Measurements from ENCODE around the gene ANXA6.

ANXA6 gene

DNA sequence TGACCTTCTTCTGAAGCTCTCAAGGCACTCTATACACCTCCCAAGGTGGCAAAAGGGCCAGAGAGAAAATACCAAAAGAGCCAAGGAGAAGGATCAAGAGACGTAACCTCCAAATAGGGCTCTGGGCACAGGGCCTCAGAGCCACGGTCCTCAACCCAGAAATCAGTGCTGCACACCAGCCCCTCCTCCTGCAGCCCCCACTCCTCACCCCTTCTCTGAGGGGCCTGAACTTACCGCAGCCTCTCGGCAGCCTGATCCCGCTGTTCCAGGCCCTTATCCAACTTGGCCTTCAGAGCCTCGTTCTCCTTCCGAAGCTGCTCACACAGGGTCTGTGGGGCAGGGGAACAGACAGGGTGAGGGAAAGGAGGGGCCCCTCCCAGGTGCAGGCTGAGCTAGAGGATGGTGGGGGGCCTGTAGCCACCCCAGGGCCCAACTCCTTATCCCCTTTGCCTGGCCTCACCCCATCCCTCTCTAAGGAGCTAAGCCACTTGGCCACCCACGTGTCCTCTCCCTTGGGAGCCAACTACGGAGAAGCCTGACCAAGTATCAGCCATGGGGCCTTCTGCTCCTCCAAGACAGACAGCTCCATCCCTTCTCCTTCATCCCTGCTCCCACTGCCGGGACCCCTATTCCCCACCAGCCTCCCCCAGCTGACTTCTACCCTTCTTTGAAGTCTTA is 105.5 kb downstream of the ANXA6 start:
- DNase-seq (ENCODE audit: extremely low read depth, low read depth), result no peak
- TF ChIP-seq, protein P1, sequence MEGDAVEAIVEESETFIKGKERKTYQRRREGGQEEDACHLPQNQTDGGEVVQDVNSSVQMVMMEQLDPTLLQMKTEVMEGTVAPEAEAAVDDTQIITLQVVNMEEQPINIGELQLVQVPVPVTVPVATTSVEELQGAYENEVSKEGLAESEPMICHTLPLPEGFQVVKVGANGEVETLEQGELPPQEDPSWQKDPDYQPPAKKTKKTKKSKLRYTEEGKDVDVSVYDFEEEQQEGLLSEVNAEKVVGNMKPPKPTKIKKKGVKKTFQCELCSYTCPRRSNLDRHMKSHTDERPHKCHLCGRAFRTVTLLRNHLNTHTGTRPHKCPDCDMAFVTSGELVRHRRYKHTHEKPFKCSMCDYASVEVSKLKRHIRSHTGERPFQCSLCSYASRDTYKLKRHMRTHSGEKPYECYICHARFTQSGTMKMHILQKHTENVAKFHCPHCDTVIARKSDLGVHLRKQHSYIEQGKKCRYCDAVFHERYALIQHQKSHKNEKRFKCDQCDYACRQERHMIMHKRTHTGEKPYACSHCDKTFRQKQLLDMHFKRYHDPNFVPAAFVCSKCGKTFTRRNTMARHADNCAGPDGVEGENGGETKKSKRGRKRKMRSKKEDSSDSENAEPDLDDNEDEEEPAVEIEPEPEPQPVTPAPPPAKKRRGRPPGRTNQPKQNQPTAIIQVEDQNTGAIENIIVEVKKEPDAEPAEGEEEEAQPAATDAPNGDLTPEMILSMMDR (IDR thresholded peaks at IDR 0.05; ENCODE audit: low read depth, low read length, missing control alignments), result no peak
- no peak overlapping the region for H3K4me3 ChIP-seq (replicated peaks; ENCODE audit: low read depth, low read length)

DNA sequence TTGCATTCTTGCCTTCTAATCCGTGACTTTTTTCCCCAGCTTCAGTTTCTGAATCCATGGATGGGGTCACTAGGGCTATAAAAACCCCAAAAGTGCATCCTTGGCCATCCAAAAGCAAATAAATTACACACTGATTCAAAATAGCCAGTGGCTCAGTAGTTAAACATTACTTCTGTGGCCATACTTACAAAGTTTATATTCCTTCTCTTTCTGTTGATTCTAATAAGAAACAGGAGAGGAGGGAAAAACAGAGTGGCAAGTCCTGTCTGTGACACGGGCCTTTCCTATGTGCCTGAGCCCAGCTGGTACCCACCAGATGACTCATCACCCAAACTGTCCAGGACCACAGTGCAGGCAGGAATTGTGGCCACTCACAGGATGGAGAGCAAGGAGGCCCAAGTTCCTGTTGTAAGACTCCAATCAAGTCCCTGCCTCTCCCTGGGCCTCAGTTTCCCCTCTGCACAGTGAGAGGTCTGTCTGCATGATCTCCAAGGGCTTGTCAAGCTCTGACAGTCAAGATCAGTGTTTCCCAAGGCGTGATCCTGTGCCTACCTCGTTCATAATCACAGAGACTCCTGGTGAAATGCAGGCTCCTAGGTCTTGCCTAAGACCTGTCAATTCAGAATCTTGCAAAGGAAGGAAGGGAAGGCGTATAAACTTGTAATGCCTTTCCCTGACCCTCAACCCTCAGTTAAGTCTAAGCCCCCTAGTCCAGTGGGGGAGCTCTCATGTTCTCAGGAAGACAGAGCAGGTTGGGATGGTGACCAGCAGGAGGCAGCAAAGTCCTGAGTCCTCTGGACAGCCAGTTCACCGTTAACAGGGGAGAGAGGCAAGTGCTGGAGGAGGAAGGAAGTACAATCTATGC is 106.3 kb downstream of the ANXA6 start:
- peak; percentile 49 for DNase-seq (ENCODE audit: extremely low read depth, low read depth)
- no peak overlapping the region for H3K4me3 ChIP-seq (replicated peaks; ENCODE audit: low read depth, low read length)
- TF ChIP-seq, protein P1 (IDR thresholded peaks at IDR 0.05; ENCODE audit: low read depth, low read length, missing control alignments), result peak; percentile 89
